Neural progenitor cell (in vitro differentiated cells): ENCODE data around the gene CTNNA3. TPM values are rescaled to one million over a fixed set of nuclear protein-coding genes. Genes with fewer than 3 reads are reported as not detected.

ENCODE experiments used
- DNase-seq: peaks from one replicate; pipeline ENCODE4 v3.0.0-alpha.2; 2016; ENCODE audit warnings: low spot score
- H2AFZ ChIP-seq: fragments of 200-600 bp; sonication (generic); replicated peaks from 2 replicates; pipeline ENCODE4 v1.6.1; 2016; ENCODE audit warnings: antibody characterized with exemption
- H3F3A ChIP-seq: fragments of 200-600 bp; sonication (generic); 2 replicates; pipeline ENCODE4 v1.6.1; 2016; ENCODE audit warnings: antibody characterized with exemption, low read depth
- H3K27ac ChIP-seq: fragments of 200-600 bp; sonication (generic); 2 replicates; pipeline ENCODE4 v1.5.1; 2016; ENCODE audit warnings: mild to moderate bottlenecking
- H3K27me3 ChIP-seq: fragments of 200-600 bp; sonication (generic); 2 replicates; pipeline ENCODE4 v1.6.1; 2016; ENCODE audit warnings: mild to moderate bottlenecking, moderate library complexity
- H3K36me3 ChIP-seq: fragments of 200-600 bp; sonication (generic); 2 replicates; pipeline ENCODE4 v1.5.1; 2016
- H3K4me1 ChIP-seq: fragments of 200-600 bp; sonication (generic); 2 replicates; pipeline ENCODE4 v1.6.1; 2016; ENCODE audit warnings: mixed run types
- H3K4me2 ChIP-seq: fragments of 200-600 bp; sonication (generic); 2 replicates; pipeline ENCODE4 v1.6.1; 2016
- H3K4me3 ChIP-seq: fragments of 200-600 bp; sonication (generic); 2 replicates; pipeline ENCODE4 v1.5.1; 2016
- H3K79me2 ChIP-seq: fragments of 200-600 bp; sonication (generic); 2 replicates; pipeline ENCODE4 v1.6.1; 2016; ENCODE audit warnings: low read depth
- H3K9ac ChIP-seq: fragments of 200-600 bp; sonication (generic); 2 replicates; pipeline ENCODE4 v1.6.1; 2016
- H3K9me3 ChIP-seq: fragments of 200-600 bp; sonication (generic); 2 replicates; pipeline ENCODE4 v1.5.1; 2016; ENCODE audit warnings: low read depth
- H4K20me1 ChIP-seq: fragments of 200-600 bp; sonication (generic); 2 replicates; pipeline ENCODE4 v1.6.1; 2016; ENCODE audit warnings: low read depth
- H3K27ac Mint-ChIP-seq: 3 replicates; pipeline ENCODE4 v1.8.0; 2021; ENCODE audit warnings: mixed read lengths
- H3K27me3 Mint-ChIP-seq: 2 replicates; pipeline ENCODE4 v1.8.0; 2022; ENCODE audit warnings: low read depth, mild to moderate bottlenecking, inconsistent platforms, moderate library complexity, mixed read lengths; ENCODE audit not compliant: insufficient read depth
- H3K36me3 Mint-ChIP-seq: 3 replicates; pipeline ENCODE4 v1.8.0; 2021; ENCODE audit warnings: mixed read lengths
- H3K4me1 Mint-ChIP-seq: 3 replicates; pipeline ENCODE4 v1.8.0; 2021; ENCODE audit warnings: mixed read lengths
- H3K4me3 Mint-ChIP-seq: 3 replicates; pipeline ENCODE4 v1.8.0; 2021; ENCODE audit warnings: mild to moderate bottlenecking, moderate library complexity, mixed read lengths
- H3K9me3 Mint-ChIP-seq: 3 replicates; pipeline ENCODE4 v1.8.0; 2020; ENCODE audit warnings: mixed read lengths
- CTCF ChIP-seq: fragments of 200-600 bp; sonication (generic); IDR thresholded peaks from 2 replicates; pipeline ENCODE4 v1.5.1; 2017; ENCODE audit warnings: antibody characterized with exemption, mild to moderate bottlenecking
- EZH2 ChIP-seq: fragments of 200-600 bp; sonication (generic); IDR thresholded peaks from 2 replicates; pipeline ENCODE4 v1.6.1; 2017; ENCODE audit warnings: antibody characterized with exemption, mild to moderate bottlenecking, moderate library complexity
- EZH2phosphoT487 ChIP-seq: fragments of 200-600 bp; sonication (generic); IDR thresholded peaks from 2 replicates; pipeline ENCODE4 v1.6.1; 2017; ENCODE audit warnings: antibody characterized with exemption
- total RNA-seq: library from RNA; depleted of rRNA; stranded (reverse); fragments of >200 nt; gene quantifications from 2 replicates; pipeline ENCODE4 v1.2.3, GENCODE V29; 2015; ENCODE audit warnings: low replicate concordance

Gene CTNNA3
- total RNA-seq, 1 donor from 2014 or later = 12.9 TPM

GRCh38 chr10:66639371-66639770, 1056.6 kb downstream of the CTNNA3 start:
- Mint-ChIP-seq H3K9me3 (no peaks in the 10 kb centered on the region), H3K27ac (no peak overlapping the region), H3K4me1 (peaks cover 4% of the 10 kb centered on the region), H3K4me3 (no peak overlapping the region), H3K36me3 (no peaks in the 10 kb centered on the region), H3K27me3 (no peaks in the 10 kb centered on the region)
- TF ChIP-seq CTCF (no peak), EZH2phosphoT487 (no peak), EZH2 (no peak)
- H3K9ac ChIP-seq = no peak overlapping the region
- H3K27ac ChIP-seq = no peak overlapping the region
- H2AFZ ChIP-seq = no peak overlapping the region
- no peaks in the 10 kb centered on the region for H3K9me3 ChIP-seq
- no peak overlapping the region for H3K4me3 ChIP-seq
- no peaks in the 10 kb centered on the region for H3F3A ChIP-seq
- no peaks in the 10 kb centered on the region for H3K27me3 ChIP-seq
- no peaks in the 10 kb centered on the region for H3K4me1 ChIP-seq
- H3K36me3 ChIP-seq = no peaks in the 10 kb centered on the region
- H4K20me1 ChIP-seq = no peaks in the 10 kb centered on the region
- no peak overlapping the region for H3K4me2 ChIP-seq
- DNase-seq = no peak
- H3K79me2 ChIP-seq = no peaks in the 10 kb centered on the region

GRCh38 chr10:66637273-66638036, 1058.5 kb downstream of the CTNNA3 start:
- H3K4me1 Mint-ChIP-seq = peaks cover 4% of the 10 kb centered on the region

GRCh38 chr10:66629996-66630395, 1066.0 kb downstream of the CTNNA3 start:
- Histone ChIP-seq H3F3A (no peaks in the 10 kb centered on the region), H3K4me1 (no peaks in the 10 kb centered on the region), H3K4me3 (no peak overlapping the region), H3K79me2 (no peaks in the 10 kb centered on the region), H3K9me3 (no peaks in the 10 kb centered on the region), H4K20me1 (no peaks in the 10 kb centered on the region), H3K27me3 (no peaks in the 10 kb centered on the region), H2AFZ (no peak overlapping the region), H3K4me2 (no peak overlapping the region), H3K36me3 (no peaks in the 10 kb centered on the region), H3K27ac (no peak overlapping the region), H3K9ac (no peak overlapping the region)
- H3K9me3 Mint-ChIP-seq = no peaks in the 10 kb centered on the region
- no peak for DNase-seq
- no peaks in the 10 kb centered on the region for H3K36me3 Mint-ChIP-seq
- TF ChIP-seq CTCF = no peak
- TF ChIP-seq EZH2 = no peak
- TF ChIP-seq EZH2phosphoT487 = no peak
- no peak overlapping the region for H3K4me3 Mint-ChIP-seq
- no peaks in the 10 kb centered on the region for H3K27me3 Mint-ChIP-seq
- H3K27ac Mint-ChIP-seq = no peak overlapping the region
- H3K4me1 Mint-ChIP-seq = no peaks in the 10 kb centered on the region

More at GRCh38 chr10:66637273-66638036, 1058.5 kb downstream of the CTNNA3 start:
- H3K36me3 Mint-ChIP-seq = no peaks in the 10 kb centered on the region
- Histone ChIP-seq H3K4me1 (no peaks in the 10 kb centered on the region), H3K4me3 (no peak overlapping the region), H3F3A (no peaks in the 10 kb centered on the region), H3K36me3 (no peaks in the 10 kb centered on the region), H3K9ac (no peak overlapping the region), H4K20me1 (no peaks in the 10 kb centered on the region), H3K9me3 (no peaks in the 10 kb centered on the region), H3K4me2 (no peak overlapping the region), H3K79me2 (no peaks in the 10 kb centered on the region), H2AFZ (no peak overlapping the region), H3K27ac (no peak overlapping the region), H3K27me3 (no peaks in the 10 kb centered on the region)
- H3K4me3 Mint-ChIP-seq = no peak overlapping the region
- H3K27ac Mint-ChIP-seq = no peak overlapping the region
- no peak for DNase-seq
- H3K27me3 Mint-ChIP-seq = no peaks in the 10 kb centered on the region
- H3K9me3 Mint-ChIP-seq = no peaks in the 10 kb centered on the region
- TF ChIP-seq EZH2phosphoT487 (no peak), EZH2 (no peak), CTCF (no peak)
